Measurements from ENCODE around the gene PKD2L1. TPM values are rescaled to one million over a fixed set of nuclear protein-coding genes. Genes with fewer than 3 reads are reported as not detected.

Gene PKD2L1
- total and polyA plus RNA-seq, 10 donors: 2.2 to 8.7 (median 3.9) TPM; not detected in 1

- TF ChIP-seq CTCF (IDR thresholded peaks at IDR 0.05 in 8 of 11, conservative IDR thresholded peaks at IDR 0.05 in 3 of 11) (no peak), POLR2A (IDR thresholded peaks at IDR 0.05) (peak in 1 of 3 donors; percentile 39), POLR2AphosphoS5 (IDR thresholded peaks at IDR 0.05) (peak; percentile 78 to 88 (median 83))
- peak; percentile 98 for DNase-seq
- Histone ChIP-seq H3K27me3 (replicated peaks in 1 of 7) (no peaks in the 10 kb centered on the region), H3K27ac (peak overlapping the region; percentile 72 to 94 (median 92)), H3K36me3 (no peaks in the 10 kb centered on the region), H3K4me3 (peak overlapping the region; percentile 34 to 74 (median 53)), H3K9me3 (no peaks in the 10 kb centered on the region), H3K4me1 (peaks cover 34 to 74% (median 50%) of the 10 kb centered on the region in 6 donors)
- WGBS, 5 donors: 0 to 1% (median 0%) methylated on average over 36 to 45 of the region's 45 CpGs
- intact Hi-C loops (cut with DNase I; ENCODE audit: low total_unique reads): no loop called here
Observed at GRCh38 chr10:100373298-100374199, 43.5 kb upstream of the PKD2L1 start.

- Histone ChIP-seq H3K4me3 (peak overlapping the region; percentile 34 to 74 (median 53)), H3K9me3 (no peaks in the 10 kb centered on the region), H3K4me1 (peaks cover 34 to 68% (median 46%) of the 10 kb centered on the region in 6 donors), H3K27me3 (replicated peaks in 1 of 7) (no peaks in the 10 kb centered on the region), H3K27ac (peak overlapping the region; percentile 72 to 94 (median 92)), H3K36me3 (no peaks in the 10 kb centered on the region)
- WGBS, 5 donors: 28 to 35% (median 29%) methylated on average over 16 of the region's 16 CpGs
- no peak for DNase-seq
- intact Hi-C loops (cut with DNase I; ENCODE audit: low total_unique reads): no loop called here
- TF ChIP-seq POLR2AphosphoS5 (IDR thresholded peaks at IDR 0.05) (no peak), CTCF (IDR thresholded peaks at IDR 0.05 in 8 of 11, conservative IDR thresholded peaks at IDR 0.05 in 3 of 11) (no peak), POLR2A (IDR thresholded peaks at IDR 0.05) (no peak)
Observed at GRCh38 chr10:100372415-100373297, 42.6 kb upstream of the PKD2L1 start.

GRCh38 chr10:100371482-100372027, 41.5 kb upstream of the PKD2L1 start:
- Histone ChIP-seq H3K27me3 (replicated peaks in 1 of 7) (no peaks in the 10 kb centered on the region), H3K36me3 (no peaks in the 10 kb centered on the region), H3K4me1 (peaks cover 34 to 59% (median 45%) of the 10 kb centered on the region in 6 donors), H3K9me3 (no peaks in the 10 kb centered on the region), H3K4me3 (peak overlapping the region in 1 of 8 donors; percentile 10), H3K27ac (peak overlapping the region; percentile 38 to 94 (median 80))
- WGBS, 5 donors: 83 to 90% (median 86%) methylated on average over 10 of the region's 10 CpGs
- no peak for TF ChIP-seq CTCF (IDR thresholded peaks at IDR 0.05 in 8 of 11, conservative IDR thresholded peaks at IDR 0.05 in 3 of 11)
- no peak for TF ChIP-seq POLR2AphosphoS5 (IDR thresholded peaks at IDR 0.05)
- no peak for TF ChIP-seq POLR2A (IDR thresholded peaks at IDR 0.05)
- DNase-seq: no peak
- intact Hi-C loops (cut with DNase I; ENCODE audit: low total_unique reads): no loop called here

Data from spleen (tissue), 11 donors.